HEK293 (cell line): ENCODE measurements around the gene NR2F2.

Source experiments
- HOXA7 ChIP-seq: sonication (generic); formaldehyde crosslinking; IDR thresholded peaks from 2 replicates; pipeline ENCODE4 v1.8.1; 2022; ENCODE audit warnings: missing genetic modification reagents, borderline replicate concordance
- INSM2 ChIP-seq: fragments of 450-650 bp; formaldehyde crosslinking; IDR thresholded peaks from 2 replicates; pipeline ENCODE4 v1.5.1; 2016; ENCODE audit warnings: missing biosample characterization, missing genetic modification characterization
- KLF8 ChIP-seq: fragments of 450-650 bp; formaldehyde crosslinking; IDR thresholded peaks from 2 replicates; pipeline ENCODE4 v1.5.1; 2016; ENCODE audit warnings: missing biosample characterization, missing genetic modification characterization
- KLF9 ChIP-seq: fragments of 450-650 bp; formaldehyde crosslinking; IDR thresholded peaks from 2 replicates; pipeline ENCODE4 v1.5.1; 2016; ENCODE audit warnings: missing biosample characterization, missing genetic modification characterization, low read depth
- SP3 ChIP-seq: fragments of 450-650 bp; formaldehyde crosslinking; IDR thresholded peaks from 2 replicates; pipeline ENCODE4 v1.5.1; 2016; ENCODE audit warnings: missing biosample characterization, missing genetic modification characterization
- SP7 ChIP-seq: fragments of 450-650 bp; formaldehyde crosslinking; IDR thresholded peaks from 2 replicates; pipeline ENCODE4 v1.5.1; 2016; ENCODE audit warnings: missing biosample characterization, missing genetic modification characterization
- TCF7L2 ChIP-seq: IDR thresholded peaks from 2 replicates; pipeline ENCODE4 v1.6.1; 2011; ENCODE audit warnings: low read depth, mild to moderate bottlenecking, inconsistent platforms, low read length, moderate library complexity, borderline replicate concordance
- ZBTB10 ChIP-seq: fragments of 450-650 bp; formaldehyde crosslinking; IDR thresholded peaks from 2 replicates; pipeline ENCODE4 v1.5.1; 2016; ENCODE audit warnings: missing biosample characterization, missing genetic modification characterization
- ZBTB20 ChIP-seq: fragments of 450-650 bp; formaldehyde crosslinking; IDR thresholded peaks from 2 replicates; pipeline ENCODE4 v1.5.1; 2016; ENCODE audit warnings: missing biosample characterization, missing genetic modification characterization
- ZNF175 ChIP-seq: fragments of 450-650 bp; formaldehyde crosslinking; IDR thresholded peaks from 2 replicates; pipeline ENCODE4 v1.5.1; 2016; ENCODE audit warnings: missing biosample characterization, missing genetic modification characterization
- ZNF202 ChIP-seq: fragments of 450-650 bp; formaldehyde crosslinking; IDR thresholded peaks from 2 replicates; pipeline ENCODE4 v1.5.1; 2016; ENCODE audit warnings: missing biosample characterization, missing genetic modification characterization, borderline replicate concordance
- ZNF221 ChIP-seq: fragments of 450-650 bp; formaldehyde crosslinking; IDR thresholded peaks from 2 replicates; pipeline ENCODE4 v1.5.1; 2017; ENCODE audit warnings: missing biosample characterization, missing genetic modification characterization, borderline replicate concordance
- ZNF280C ChIP-seq: fragments of 450-650 bp; formaldehyde crosslinking; IDR thresholded peaks from 2 replicates; pipeline ENCODE4 v1.5.1; 2016; ENCODE audit warnings: missing biosample characterization, missing genetic modification characterization
- ZNF311 ChIP-seq: fragments of 450-650 bp; formaldehyde crosslinking; IDR thresholded peaks from 2 replicates; pipeline ENCODE4 v1.5.1; 2017; ENCODE audit warnings: missing biosample characterization, missing genetic modification characterization, borderline replicate concordance
- ZNF335 ChIP-seq: fragments of 450-650 bp; formaldehyde crosslinking; conservative IDR thresholded peaks from 2 replicates; pipeline ENCODE4 v1.5.1; 2016; ENCODE audit warnings: missing biosample characterization, missing genetic modification characterization
- ZNF362 ChIP-seq: fragments of 450-650 bp; formaldehyde crosslinking; IDR thresholded peaks from 2 replicates; pipeline ENCODE4 v1.5.1; 2016; ENCODE audit warnings: missing biosample characterization, missing genetic modification characterization
- ZNF398 ChIP-seq: fragments of 450-650 bp; formaldehyde crosslinking; IDR thresholded peaks from 2 replicates; pipeline ENCODE4 v1.5.1; 2017; ENCODE audit warnings: missing biosample characterization, missing genetic modification characterization
- ZNF473 ChIP-seq: fragments of 450-650 bp; formaldehyde crosslinking; IDR thresholded peaks from 2 replicates; pipeline ENCODE4 v1.5.1; 2017; ENCODE audit warnings: missing biosample characterization, missing genetic modification characterization
- ZNF48 ChIP-seq: fragments of 450-650 bp; formaldehyde crosslinking; IDR thresholded peaks from 2 replicates; pipeline ENCODE4 v1.5.1; 2016; ENCODE audit warnings: missing biosample characterization, missing genetic modification characterization
- ZNF501 ChIP-seq: fragments of 450-650 bp; formaldehyde crosslinking; IDR thresholded peaks from 2 replicates; pipeline ENCODE4 v1.5.1; 2016; ENCODE audit warnings: missing biosample characterization, missing genetic modification characterization
- ZNF558 ChIP-seq: fragments of 450-650 bp; formaldehyde crosslinking; IDR thresholded peaks from 2 replicates; pipeline ENCODE4 v1.5.1; 2016; ENCODE audit warnings: missing biosample characterization, missing genetic modification characterization
- ZNF837 ChIP-seq: fragments of 450-650 bp; formaldehyde crosslinking; IDR thresholded peaks from 2 replicates; pipeline ENCODE4 v1.5.1; 2016; ENCODE audit warnings: missing biosample characterization, missing genetic modification characterization
- ZSCAN5A ChIP-seq: fragments of 450-650 bp; formaldehyde crosslinking; IDR thresholded peaks from 2 replicates; pipeline ENCODE4 v1.5.1; 2016; ENCODE audit warnings: missing biosample characterization, missing genetic modification characterization

Gene NR2F2

GRCh38 chr15:96356494-96357455 lies 26.3 kb downstream of the NR2F2 start (continued):
- TF ChIP-seq ZNF362 (no peak), ZNF558 (no peak), ZNF473 (no peak), SP3 (tag by site-specific recombination) (0 out of 2 replicates have a peak, but pooled peaks have one; percentile 28), ZNF311 (no peak), KLF8 (tag by site-specific recombination) (peak; percentile 79; the same call in 1 of the 2 replicates), KLF9 (tag by site-specific recombination) (no peak), ZNF202 (no peak), ZNF175 (tag by site-specific recombination) (no peak), ZNF48 (no peak), ZNF335 (tag by site-specific recombination) (peak; percentile 84), ZNF221 (tag by site-specific recombination) (no peak), ZBTB10 (tag by site-specific recombination) (peak; percentile 88; the same call in 1 of the 2 replicates), ZSCAN5A (tag by site-specific recombination) (peak; percentile 76; the same call in 1 of the 2 replicates), ZNF501 (peak; percentile 90; the same call in 1 of the 2 replicates), ZNF837 (tag by site-specific recombination) (no peak), INSM2 (tag by site-specific recombination) (peak; percentile 76; the same call in 1 of the 2 replicates), SP7 (tag by site-specific recombination) (peak; percentile 73), HOXA7 (CRISPR knock-in tag) (no peak), ZNF280C (no peak), ZBTB20 (peak; percentile 91), ZNF398 (no peak), TCF7L2 (no peak)
